GM21367 (cell line): ENCODE results near the gene NDRG3.
A peak's percentile ranks its signal among the peaks of the same experiment; 100 is the strongest.

ENCODE experiments used
- ATAC-seq: cut with Tn5 transposase; IDR thresholded peaks from one replicate; pipeline ENCODE4 v1.9.1; 2021; ENCODE audit not compliant: unreplicated experiment

The NDRG3 gene

GRCh38 chr20:36761125-36761524 is 15.2 kb upstream of the NDRG3 start:
- no peak for ATAC-seq

- no peak for ATAC-seq
Observed at GRCh38 chr20:36760647-36761046, 14.8 kb upstream of the NDRG3 start.

- ATAC-seq, result no peak
Observed at GRCh38 chr20:36758276-36758675, 12.4 kb upstream of the NDRG3 start.

- ATAC-seq, result no peak
Observed at GRCh38 chr20:36756496-36756895, 10.6 kb upstream of the NDRG3 start.

- ATAC-seq, result no peak
Observed at GRCh38 chr20:36754656-36755222, 8.8 kb upstream of the NDRG3 start.

GRCh38 chr20:36752582-36752981 is 6.7 kb upstream of the NDRG3 start:
- no peak for ATAC-seq

- ATAC-seq, result peak; percentile 28
Observed at GRCh38 chr20:36745234-36745926, 510 bp downstream of the NDRG3 start.

- ATAC-seq, result no peak
Observed at GRCh38 chr20:36744764-36745191, 1.1 kb downstream of the NDRG3 start.

- ATAC-seq, result no peak
Observed at GRCh38 chr20:36744243-36744642, 1.6 kb downstream of the NDRG3 start.

GRCh38 chr20:36742558-36742957 is 3.3 kb downstream of the NDRG3 start:
- ATAC-seq, result no peak

- no peak for ATAC-seq
Observed at GRCh38 chr20:36741072-36741471, 4.8 kb downstream of the NDRG3 start.

GRCh38 chr20:36737183-36737499 is 8.7 kb downstream of the NDRG3 start:
- no peak for ATAC-seq

- no peak for ATAC-seq
Observed at GRCh38 chr20:36736451-36737182, 9.3 kb downstream of the NDRG3 start.

GRCh38 chr20:36732456-36732855 is 13.4 kb downstream of the NDRG3 start:
- ATAC-seq, result no peak

GRCh38 chr20:36728986-36729385 is 16.9 kb downstream of the NDRG3 start:
- no peak for ATAC-seq

- ATAC-seq, result no peak
Observed at GRCh38 chr20:36726168-36726567, 19.7 kb downstream of the NDRG3 start.

GRCh38 chr20:36720510-36720909 is 25.4 kb downstream of the NDRG3 start:
- no peak for ATAC-seq

GRCh38 chr20:36717657-36718056 is 28.2 kb downstream of the NDRG3 start:
- no peak for ATAC-seq

GRCh38 chr20:36717021-36717420 is 28.9 kb downstream of the NDRG3 start:
- ATAC-seq, result no peak

- no peak for ATAC-seq
Observed at GRCh38 chr20:36712775-36713174, 33.1 kb downstream of the NDRG3 start.

- no peak for ATAC-seq
Observed at GRCh38 chr20:36709126-36709525, 36.8 kb downstream of the NDRG3 start.

GRCh38 chr20:36703530-36703929 is 42.4 kb downstream of the NDRG3 start:
- no peak for ATAC-seq
